GM19324 (cell line): ENCODE results near the gene AOPEP.

ENCODE experiments used
- ATAC-seq: cut with Tn5 transposase; IDR thresholded peaks from one replicate; pipeline ENCODE4 v1.9.1; 2021; ENCODE audit warnings: mild to moderate bottlenecking, moderate library complexity; ENCODE audit not compliant: unreplicated experiment, low FRiP score

Gene AOPEP

DNA sequence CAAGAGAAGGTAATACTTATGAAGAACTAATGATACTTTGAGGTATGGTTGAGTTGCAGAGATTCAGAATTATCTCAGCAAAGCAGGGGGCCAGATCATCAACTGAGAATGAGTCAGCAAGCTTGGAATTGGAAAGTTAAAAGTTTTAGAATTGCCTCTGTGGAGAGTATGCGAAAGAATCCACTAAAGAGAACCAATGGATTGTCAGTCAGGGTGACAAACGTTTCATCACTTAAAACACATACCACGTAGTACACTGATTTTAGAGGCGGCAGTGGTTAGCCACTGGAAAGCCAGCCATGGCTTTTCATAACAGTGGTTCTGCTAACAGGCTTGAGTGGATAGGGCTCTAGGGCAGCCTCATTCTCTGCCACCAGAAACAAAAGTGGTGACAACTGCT lies 30.7 kb downstream of the AOPEP start:
- no peak for ATAC-seq

- no peak for ATAC-seq
Measured at GRCh38 chr9:94758031-94758430, 31.5 kb downstream of the AOPEP start.

- no peak for ATAC-seq
Measured at GRCh38 chr9:94758880-94759279, 32.4 kb downstream of the AOPEP start.

GRCh38 chr9:94760010-94760409 lies 33.5 kb downstream of the AOPEP start:
- no peak for ATAC-seq

DNA sequence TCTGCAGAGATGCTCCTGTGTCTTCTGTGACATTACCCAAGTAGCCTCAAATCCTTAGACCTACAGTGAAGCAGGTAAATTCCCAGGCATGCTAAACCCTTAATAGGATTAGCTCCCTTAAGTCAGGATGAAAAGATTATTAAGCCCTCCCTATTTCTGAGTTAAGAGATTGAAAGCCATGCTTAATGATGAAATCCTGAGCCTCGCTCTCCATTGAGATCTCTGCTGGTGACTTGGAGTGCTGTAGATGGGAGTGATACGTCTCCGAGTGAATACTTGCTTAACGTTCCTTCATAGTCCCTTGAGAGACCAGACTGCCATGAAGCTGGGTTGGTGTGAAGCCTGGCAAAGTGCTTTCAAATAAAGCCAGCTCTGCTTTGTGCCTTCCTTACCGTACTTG lies 34.2 kb downstream of the AOPEP start:
- no peak for ATAC-seq

DNA sequence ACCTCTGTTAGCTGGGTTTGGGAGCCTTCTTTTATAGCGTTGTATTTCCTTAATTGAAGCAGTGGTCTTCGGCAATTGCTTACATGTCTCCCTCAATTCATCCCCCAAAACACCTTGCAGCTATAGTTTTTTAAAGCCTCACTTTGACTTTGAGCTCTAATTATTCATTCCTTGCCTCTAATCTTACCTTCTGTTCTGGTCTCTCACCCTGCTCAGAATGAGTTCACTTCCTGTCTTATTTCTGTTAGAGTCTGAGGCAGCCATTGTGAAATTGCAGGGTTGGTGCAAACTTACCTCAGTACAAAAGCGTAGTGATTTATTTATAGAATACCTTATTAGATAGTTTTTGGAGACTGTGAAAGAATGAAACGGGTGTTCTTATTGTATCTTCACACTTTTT lies 35.0 kb downstream of the AOPEP start:
- no peak for ATAC-seq

- ATAC-seq = no peak
Measured at GRCh38 chr9:94767331-94768072, 41.0 kb downstream of the AOPEP start.

- ATAC-seq = no peak
Measured at GRCh38 chr9:94768766-94769165, 42.3 kb downstream of the AOPEP start.

DNA sequence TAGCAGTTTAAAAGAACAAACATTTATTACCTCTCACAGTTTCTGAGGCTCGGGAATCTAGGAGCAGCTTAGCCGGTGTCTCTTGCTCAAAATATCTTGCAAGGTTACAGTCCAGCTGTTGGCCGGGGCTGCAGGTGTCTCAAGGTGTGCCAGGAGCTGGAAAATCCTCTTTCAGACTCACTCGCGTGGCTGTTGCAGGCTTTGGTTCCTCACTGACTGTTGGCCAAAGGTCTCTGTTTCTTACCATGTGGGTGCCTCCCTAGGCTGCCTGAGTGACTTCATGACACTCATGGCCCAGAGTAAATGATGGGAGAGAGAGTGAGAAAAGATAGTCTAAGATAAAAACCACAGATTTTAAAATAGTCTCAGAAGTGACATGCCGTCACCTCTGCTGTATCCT lies 43.8 kb downstream of the AOPEP start:
- no peak for ATAC-seq

GRCh38 chr9:94771096-94771495 lies 44.6 kb downstream of the AOPEP start:
- ATAC-seq = no peak

GRCh38 chr9:94772144-94772543 lies 45.6 kb downstream of the AOPEP start:
- no peak for ATAC-seq

DNA sequence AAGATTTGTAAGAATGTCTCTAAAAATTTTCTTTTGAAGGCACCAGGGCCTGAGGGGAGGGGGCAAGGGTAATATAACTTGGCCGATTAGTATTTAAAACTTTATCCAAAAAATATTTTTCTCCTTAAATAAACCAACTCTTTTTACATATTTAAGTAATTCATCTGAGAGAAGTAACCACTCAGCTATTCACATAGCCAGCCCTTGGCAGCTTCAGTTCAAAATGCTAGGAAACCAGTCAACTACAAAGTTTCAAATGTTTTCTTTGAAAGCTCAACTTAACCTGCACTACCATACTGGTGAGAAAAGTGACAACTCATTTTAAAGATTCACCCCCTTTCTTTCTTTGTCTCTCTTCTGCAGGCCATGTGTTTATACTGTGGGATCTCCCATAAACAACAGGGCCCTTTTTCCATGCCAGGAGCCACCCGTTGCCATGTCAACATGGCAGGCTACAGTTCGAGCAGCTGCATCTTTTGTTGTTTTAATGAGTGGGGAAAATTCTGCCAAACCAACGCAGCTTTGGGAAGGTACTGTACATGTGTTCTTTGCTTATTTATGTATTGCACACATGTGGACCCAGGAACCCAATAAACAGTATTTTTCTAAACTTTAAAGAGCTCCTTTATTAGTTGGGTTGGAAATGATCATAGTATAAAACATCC lies 46.3 kb downstream of the AOPEP start:
- no peak for ATAC-seq

DNA sequence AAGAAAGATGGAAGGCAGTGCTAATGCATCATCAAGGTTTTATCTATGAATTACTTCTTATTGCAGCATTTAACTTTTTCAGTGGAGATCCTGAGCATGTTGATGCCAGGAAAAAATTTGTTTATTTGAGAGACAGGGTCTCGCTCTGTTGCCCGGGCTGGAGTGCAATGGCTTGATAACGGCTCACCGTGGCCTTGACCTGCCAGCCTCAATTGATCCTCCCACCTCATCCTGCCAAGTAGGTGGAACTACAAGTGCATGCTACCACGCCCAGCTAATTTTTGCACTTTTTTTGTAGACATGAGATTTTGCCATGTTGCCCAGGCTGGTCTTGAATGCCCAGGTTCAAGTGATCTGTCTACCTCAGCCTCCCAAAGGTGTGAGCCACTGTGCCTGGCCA lies 47.2 kb downstream of the AOPEP start:
- no peak for ATAC-seq

DNA sequence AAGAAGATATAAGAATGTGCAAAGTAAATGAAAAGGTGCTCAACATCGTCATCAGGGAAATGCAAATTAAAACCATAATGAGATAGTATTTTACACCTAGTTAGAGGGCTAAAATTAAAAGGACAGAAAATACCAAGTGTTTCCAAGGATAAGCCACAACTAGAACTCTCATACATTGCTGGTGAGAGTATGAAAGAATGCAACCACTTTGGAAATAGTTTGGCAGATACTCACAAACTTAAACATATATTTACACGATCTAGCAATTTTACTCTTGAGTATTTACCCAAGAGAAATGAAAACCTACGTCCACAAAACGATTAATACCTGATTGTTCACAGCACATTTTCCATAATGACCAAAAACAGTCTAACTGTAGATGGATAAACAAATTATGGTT lies 51.5 kb downstream of the AOPEP start:
- no peak for ATAC-seq

DNA sequence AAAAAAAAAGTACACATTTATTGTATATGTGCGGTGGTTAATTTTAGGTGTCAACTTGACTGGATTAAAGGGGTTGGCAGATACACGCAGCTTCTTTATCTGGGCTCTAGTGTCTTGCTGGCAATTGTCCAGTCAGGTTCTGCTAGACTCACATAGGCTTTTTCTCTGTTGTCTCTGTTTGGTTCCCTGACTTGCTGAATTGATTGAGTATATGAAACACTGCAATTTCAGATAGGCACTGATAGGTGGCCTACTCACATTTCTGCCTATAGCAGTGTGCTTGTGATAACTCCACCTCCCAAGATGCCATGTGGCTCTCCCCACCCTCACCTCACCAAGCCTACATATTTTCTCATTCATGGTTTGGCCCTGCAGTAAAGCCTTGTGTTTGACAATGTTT lies 52.5 kb downstream of the AOPEP start:
- no peak for ATAC-seq

DNA sequence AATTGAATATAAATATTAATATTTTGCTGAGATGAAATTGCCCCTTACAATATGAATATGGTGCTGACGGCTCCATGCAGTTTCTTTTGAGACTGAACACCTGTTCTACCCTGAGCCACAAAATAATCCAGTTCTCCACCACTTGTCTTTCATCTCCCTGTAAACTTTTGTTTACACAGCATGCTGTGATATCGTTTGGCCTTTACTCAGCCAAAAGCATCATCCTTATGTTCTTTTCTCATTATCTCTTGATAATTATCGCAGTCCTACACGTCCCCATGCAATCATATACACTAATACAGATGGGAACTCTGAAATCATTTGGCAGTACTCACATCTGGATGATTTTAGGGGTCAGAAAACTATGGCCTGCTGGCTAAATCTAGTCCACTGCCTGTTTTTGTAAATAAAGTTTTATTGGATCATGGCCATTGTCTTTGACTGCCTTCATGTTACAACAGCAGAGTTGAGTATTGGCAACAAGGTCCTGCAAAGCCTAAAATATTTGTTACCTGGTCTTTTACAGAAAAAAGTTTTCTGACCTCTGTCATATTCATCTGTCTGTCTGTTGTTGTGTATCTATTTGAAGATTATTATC lies 53.3 kb downstream of the AOPEP start:
- no peak for ATAC-seq

DNA sequence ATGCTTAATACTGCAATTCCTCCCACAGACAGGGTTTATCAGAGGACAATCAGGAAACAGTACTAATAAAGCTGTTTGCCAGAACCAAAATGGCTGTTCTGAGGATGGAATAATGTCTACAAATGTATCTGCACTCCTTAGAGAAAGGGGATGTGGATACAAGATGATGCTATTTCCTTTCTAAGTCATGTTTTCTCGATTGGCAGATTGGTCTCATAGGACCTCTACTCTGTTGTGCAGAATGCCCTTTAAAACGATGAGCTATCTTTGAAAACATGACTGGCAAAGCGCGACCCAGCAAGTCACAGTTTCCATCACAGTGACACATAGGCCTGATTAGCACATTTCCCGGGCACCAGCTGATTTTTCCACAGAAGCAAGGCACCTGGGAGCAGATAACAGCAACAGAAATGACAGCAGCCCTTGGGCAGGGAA lies 54.0 kb downstream of the AOPEP start:
- no peak for ATAC-seq

GRCh38 chr9:94782355-94783101 lies 56.0 kb downstream of the AOPEP start:
- ATAC-seq = no peak

GRCh38 chr9:94783102-94783682 lies 56.7 kb downstream of the AOPEP start:
- no peak for ATAC-seq

- ATAC-seq = no peak
Measured at GRCh38 chr9:94783928-94784327, 57.4 kb downstream of the AOPEP start.
